NOMO-1 (cell line): ENCODE results near the gene LYSMD2.
A peak's percentile ranks its signal among the peaks of the same experiment; 100 is the strongest.

ENCODE experiments used
- DNase-seq, 2 experiments: peaks; one replicate each; lab custom pipeline; 2025; ENCODE audit not compliant: unreplicated experiment in 2 of 2; lab: John Stamatoyannopoulos, UW

Gene LYSMD2

GRCh38 chr15:51720201-51720995 lies 17.1 kb downstream of the LYSMD2 start:
- no peak for DNase-seq

- DNase-seq, result no peak
These were observed 18.7 kb downstream of the LYSMD2 start for GRCh38 chr15:51718746-51719145.

GRCh38 chr15:51718219-51718618 lies 19.2 kb downstream of the LYSMD2 start:
- DNase-seq, result no peak

- no peak for DNase-seq
These were observed 22.5 kb downstream of the LYSMD2 start for GRCh38 chr15:51714911-51715310.

- DNase-seq, result no peak
These were observed 23.3 kb downstream of the LYSMD2 start for GRCh38 chr15:51714162-51714561.

- DNase-seq, result no peak
These were observed 28.4 kb downstream of the LYSMD2 start for GRCh38 chr15:51709031-51709430.

- DNase-seq, result no peak
These were observed 29.4 kb downstream of the LYSMD2 start for GRCh38 chr15:51708013-51708412.

GRCh38 chr15:51706926-51707608 lies 30.4 kb downstream of the LYSMD2 start:
- DNase-seq, result no peak

- DNase-seq, result no peak
These were observed 31.2 kb downstream of the LYSMD2 start for GRCh38 chr15:51706291-51706690.

- no peak for DNase-seq
These were observed 34.7 kb downstream of the LYSMD2 start for GRCh38 chr15:51702710-51703109.

GRCh38 chr15:51699373-51699772 lies 38.1 kb downstream of the LYSMD2 start:
- DNase-seq, result no peak

GRCh38 chr15:51697163-51697562 lies 40.3 kb downstream of the LYSMD2 start:
- DNase-seq, result no peak

- DNase-seq, result no peak
These were observed 40.9 kb downstream of the LYSMD2 start for GRCh38 chr15:51696566-51696965.

- peak; percentile 11 to 71 for DNase-seq
These were observed 45.3 kb downstream of the LYSMD2 start for GRCh38 chr15:51692154-51692553.

- DNase-seq, result no peak
These were observed 48.6 kb downstream of the LYSMD2 start for GRCh38 chr15:51688863-51689262.

- DNase-seq, result no peak
These were observed 49.9 kb downstream of the LYSMD2 start for GRCh38 chr15:51687565-51687964.

GRCh38 chr15:51681303-51681963 lies 56.0 kb downstream of the LYSMD2 start, which contains the start of gene SCG3:
SCG3 (plus strand) TSS chr15:51681503; CDS start chr15:51681756, 253 bp downstream.
- peak; percentile 51 to 57 for DNase-seq

GRCh38 chr15:51680321-51680720 lies 57.1 kb downstream of the LYSMD2 start:
- no peak for DNase-seq

- DNase-seq, result no peak
These were observed 59.4 kb downstream of the LYSMD2 start for GRCh38 chr15:51678096-51678495.

GRCh38 chr15:51677452-51677851 lies 60.0 kb downstream of the LYSMD2 start:
- no peak for DNase-seq

- no peak for DNase-seq
These were observed 60.4 kb downstream of the LYSMD2 start for GRCh38 chr15:51677021-51677420.

- DNase-seq, result no peak
These were observed 62.2 kb downstream of the LYSMD2 start for GRCh38 chr15:51675234-51675633.
